ENCODE measurements around the gene DLL1. TPM values are rescaled to one million over a fixed set of nuclear protein-coding genes. Genes with fewer than 3 reads are reported as not detected.

DLL1 gene
- total RNA-seq, 1 experiment from 2014 or later, result 2.8 TPM

GRCh38 chr6:170269151-170269845 is 21.6 kb downstream of the DLL1 start:
- H3T11ph ChIP-seq (ENCODE audit: low read length), result no peak overlapping the region
- WGBS (ENCODE audit: extremely low coverage, insufficient read length, low lambda C conversion rate), result no CpG with 5 or more reads among the region's 22 CpGs
- TF ChIP-seq CTCF (conservative IDR thresholded peaks at IDR 0.05), result no peak
- no peaks in the 10 kb centered on the region for H3K4me1 ChIP-seq (ENCODE audit: insufficient read depth, low read length)
- no peaks in the 10 kb centered on the region for H3K79me2 ChIP-seq (ENCODE audit: insufficient read depth, low read length)
- no peaks in the 10 kb centered on the region for H3K23me2 ChIP-seq (ENCODE audit: insufficient read length, low read depth, low read length, poor library complexity, severe bottlenecking)
- peak overlapping the region; percentile 12; the same call in 1 of the 2 replicates for H3K14ac ChIP-seq (ENCODE audit: insufficient read depth, low read length)
- H2BK5ac ChIP-seq (ENCODE audit: insufficient read length, low read length), result no peak overlapping the region
- H2BK20ac ChIP-seq (ENCODE audit: low read depth, low read length, poor library complexity, severe bottlenecking), result no peak overlapping the region
- no peak overlapping the region for H2BK15ac ChIP-seq (ENCODE audit: low read depth, low read length)
- H3K18ac ChIP-seq (ENCODE audit: insufficient read length, low read depth, low read length), result no peak overlapping the region
- no peak overlapping the region for H3K9ac ChIP-seq (ENCODE audit: extremely low read depth, insufficient read length, low read length)
- no peak overlapping the region for H3K56ac ChIP-seq (ENCODE audit: insufficient read length, low read depth, low read length)
- peaks cover 5% of the 10 kb centered on the region for H3K27me3 Mint-ChIP-seq (ENCODE audit: low read depth)
- H4K91ac ChIP-seq (ENCODE audit: insufficient read length, low read depth, low read length), result no peak overlapping the region
- H3K9me3 ChIP-seq (ENCODE audit: control insufficient read depth, low read depth, low read length), result no peaks in the 10 kb centered on the region
- H2BK12ac ChIP-seq (ENCODE audit: insufficient read length, low read depth, low read length), result no peak overlapping the region
- no peak overlapping the region for H2AFZ ChIP-seq (ENCODE audit: low read length)
- H4K20me1 ChIP-seq (ENCODE audit: control insufficient read depth, insufficient read depth, insufficient read length), result no peaks in the 10 kb centered on the region
- no peak overlapping the region for H3K4me2 ChIP-seq (ENCODE audit: insufficient read depth, insufficient read length, low read length)
- H3K79me1 ChIP-seq (ENCODE audit: insufficient read depth, low read depth, low read length, poor library complexity, severe bottlenecking), result no peaks in the 10 kb centered on the region
- H3K4ac ChIP-seq (ENCODE audit: low read depth, low read length), result no peak overlapping the region
- no peaks in the 10 kb centered on the region; a peak in 1 of 5 replicates for H3K9me3 Mint-ChIP-seq
- H3K23ac ChIP-seq (ENCODE audit: insufficient read length, low read depth, low read length), result no peak overlapping the region
- H3K4me3 Mint-ChIP-seq, result no peak overlapping the region; a peak in 1 of 5 replicates
- no peaks in the 10 kb centered on the region for H3K27me3 ChIP-seq (ENCODE audit: insufficient read depth, low read length)
- no peak overlapping the region for H4K8ac ChIP-seq (replicated peaks; ENCODE audit: insufficient read length, low read depth, low read length)
- H3K4me1 Mint-ChIP-seq, result peaks cover 21 to 27% of the 10 kb centered on the region in 2 experiments
- H3K36me3 Mint-ChIP-seq (ENCODE audit: insufficient read depth in 1 of 3, low read depth in 3 of 3), result no peaks in the 10 kb centered on the region
- no peak for DNase-seq
- H3K27ac ChIP-seq (ENCODE audit: insufficient read length, low read depth, low read length), result no peak overlapping the region
- H2BK120ac ChIP-seq (ENCODE audit: low read depth, low read length, poor library complexity, severe bottlenecking), result no peak overlapping the region
- H3K27ac Mint-ChIP-seq, result 0 out of 7 replicates have a peak overlapping the region, but pooled peaks of 1 of the 3 experiments have one; percentile 1
- no peak overlapping the region for H4K5ac ChIP-seq (ENCODE audit: insufficient read length, low read depth, low read length)
- H2AK5ac ChIP-seq (ENCODE audit: insufficient read length, low read length), result no peak overlapping the region
